ENCODE results near the gene ANKRD6. TPM values are rescaled to one million over a fixed set of nuclear protein-coding genes. Genes with fewer than 3 reads are reported as not detected.

Gene ANKRD6
- total RNA-seq, 1 experiment from 2014 or later = 5.6 TPM

GRCh38 chr6:89520736-89521135, 87.8 kb downstream of the ANKRD6 start:
- no peak overlapping the region for H4K5ac ChIP-seq (ENCODE audit: insufficient read length, low read depth, low read length)
- no peak overlapping the region for H3K14ac ChIP-seq (ENCODE audit: insufficient read depth, low read length)
- Mint-ChIP-seq H3K4me1 (no peaks in the 10 kb centered on the region; a peak in 1 of 4 replicates), H3K27ac (no peak overlapping the region), H3K9me3 (no peaks in the 10 kb centered on the region), H3K36me3 (ENCODE audit: insufficient read depth in 1 of 3, low read depth in 3 of 3) (no peaks in the 10 kb centered on the region), H3K27me3 (ENCODE audit: low read depth) (no peaks in the 10 kb centered on the region; the same call in 1 of the 2 replicates), H3K4me3 (no peak overlapping the region)
- no peaks in the 10 kb centered on the region for H3K9me3 ChIP-seq (ENCODE audit: control insufficient read depth, low read depth, low read length)
- H3K56ac ChIP-seq (ENCODE audit: insufficient read length, low read depth, low read length) = no peak overlapping the region
- no peak overlapping the region for H2BK20ac ChIP-seq (ENCODE audit: low read depth, low read length, poor library complexity, severe bottlenecking)
- DNase-seq = no peak
- H2BK120ac ChIP-seq (ENCODE audit: low read depth, low read length, poor library complexity, severe bottlenecking) = no peak overlapping the region
- H2AK5ac ChIP-seq (ENCODE audit: insufficient read length, low read length) = no peak overlapping the region
- H3K4me2 ChIP-seq (ENCODE audit: insufficient read depth, insufficient read length, low read length) = no peak overlapping the region
- H3K4me1 ChIP-seq (ENCODE audit: insufficient read depth, low read length) = no peaks in the 10 kb centered on the region
- no peak overlapping the region for H3K18ac ChIP-seq (ENCODE audit: insufficient read length, low read depth, low read length)
- no peak overlapping the region for H3K27ac ChIP-seq (ENCODE audit: insufficient read length, low read depth, low read length)
- no peak overlapping the region for H2BK12ac ChIP-seq (ENCODE audit: insufficient read length, low read depth, low read length)
- no peak overlapping the region for H3K9ac ChIP-seq (ENCODE audit: extremely low read depth, insufficient read length, low read length)
- H3K23ac ChIP-seq (ENCODE audit: insufficient read length, low read depth, low read length) = no peak overlapping the region
- no peak overlapping the region for H2BK5ac ChIP-seq (ENCODE audit: insufficient read length, low read length)
- H3T11ph ChIP-seq (ENCODE audit: low read length) = no peak overlapping the region
- no peaks in the 10 kb centered on the region for H3K23me2 ChIP-seq (ENCODE audit: insufficient read length, low read depth, low read length, poor library complexity, severe bottlenecking)
- no peak overlapping the region for H4K8ac ChIP-seq (replicated peaks; ENCODE audit: insufficient read length, low read depth, low read length)
- no peaks in the 10 kb centered on the region for H3K79me2 ChIP-seq (ENCODE audit: insufficient read depth, low read length)
- no peak overlapping the region for H2AFZ ChIP-seq (ENCODE audit: low read length)
- no peaks in the 10 kb centered on the region for H4K20me1 ChIP-seq (ENCODE audit: control insufficient read depth, insufficient read depth, insufficient read length)
- no peaks in the 10 kb centered on the region for H3K79me1 ChIP-seq (ENCODE audit: insufficient read depth, low read depth, low read length, poor library complexity, severe bottlenecking)
- no peaks in the 10 kb centered on the region for H3K27me3 ChIP-seq (ENCODE audit: insufficient read depth, low read length)
- no peak overlapping the region for H4K91ac ChIP-seq (ENCODE audit: insufficient read length, low read depth, low read length)
- no peak overlapping the region for H2BK15ac ChIP-seq (ENCODE audit: low read depth, low read length)
- H3K4ac ChIP-seq (ENCODE audit: low read depth, low read length) = no peak overlapping the region
- TF ChIP-seq CTCF (conservative IDR thresholded peaks at IDR 0.05) = no peak
